Sigmoid colon (tissue), 7 donors: ENCODE measurements around the gene TBX4. TPM values are rescaled to one million over a fixed set of nuclear protein-coding genes. Genes with fewer than 3 reads are reported as not detected.
A peak's percentile ranks its signal among the peaks of the same experiment; 100 is the strongest.

Source experiments
- DNase-seq: peaks from one replicate; pipeline ENCODE4 v3.0.0-alpha.2; 2019
- H3K27ac ChIP-seq, 4 donors: fragments of 200-600 bp; sonication (generic); one replicate each; pipeline ENCODE4 v1.5.1; 2016 to 2019; ENCODE audit warnings: mild to moderate bottlenecking in 1 of 4
- H3K27me3 ChIP-seq, 3 donors: fragments of 200-600 bp; sonication (generic); one replicate each; pipeline ENCODE4 v1.5.1; 2019; ENCODE audit warnings: mild to moderate bottlenecking in 1 of 3
- H3K36me3 ChIP-seq, 4 donors: fragments of 200-600 bp; sonication (generic); one replicate each; pipeline ENCODE4 v1.5.1; 2016 to 2019
- H3K4me1 ChIP-seq, 4 donors: fragments of 200-600 bp; sonication (generic); one replicate each; pipeline ENCODE4 v1.5.1; 2017 to 2019
- H3K4me3 ChIP-seq, 4 donors: fragments of 200-600 bp; sonication (generic); one replicate each; pipeline ENCODE4 v1.5.1; 2017 to 2019; ENCODE audit warnings: mild to moderate bottlenecking in 2 of 4, moderate library complexity in 1 of 4
- H3K9me3 ChIP-seq, 4 donors: fragments of 200-600 bp in 3 of 4; sonication (generic) in 3 of 4; one replicate each; pipeline versions ENCODE4 v1.5.1 to v1.6.1; 2013 to 2019
- EP300 ChIP-seq, 4 donors: sonication (generic); formaldehyde crosslinking; IDR thresholded peaks; one replicate each; pipeline ENCODE4 v1.6.1; 2017; ENCODE audit warnings: antibody characterized with exemption in 4 of 4
- POLR2A ChIP-seq, 2 donors: fragments of 450-650 bp; IDR thresholded peaks; one replicate each; pipeline ENCODE4 v1.6.1; 2016; ENCODE audit warnings: antibody characterized with exemption in 2 of 2, mild to moderate bottlenecking in 2 of 2, moderate library complexity in 2 of 2
- POLR2AphosphoS5 ChIP-seq, 4 donors: sonication (generic); formaldehyde crosslinking; IDR thresholded peaks; one replicate each; pipeline ENCODE4 v1.6.1; 2017; ENCODE audit warnings: antibody characterized with exemption in 4 of 4
- WGBS, 2 donors: extraction: QIAGEN DNeasy Blood & Tissue Kit; methylation state at CpG; one replicate each; pipeline ENCODE4 v1.1.7; 2013; 5-methylcytosine and 5-hydroxymethylcytosine counted together
- intact Hi-C: fragments of 100-400 bp; cut with DNase I; formaldehyde crosslinking; loops from one replicate; pipeline ENCODE4 v1.15.1; 2023
- polyA plus RNA-seq, 3 donors: library from polyadenylated mRNA; stranded (reverse); fragments of 200-250 nt; gene quantifications; one replicate each; pipeline ENCODE4 v1.2.3, GENCODE V29; 2013
- total RNA-seq, 4 donors: library from RNA; depleted of rRNA; stranded (reverse); fragments of >200 nt; gene quantifications; one replicate each; pipeline ENCODE4 v1.1.0, GENCODE V29; 2016
- TF ChIP-seq, protein P1 (sequence below), 4 experiments: fragments of 450-650 bp in 3 of 4; fragments of 200-600 bp in 1 of 4; IDR thresholded peaks; one replicate each; pipeline ENCODE4 v1.5.1; 2016 to 2019; ENCODE audit warnings: antibody characterized with exemption in 4 of 4, mild to moderate bottlenecking in 3 of 4, moderate library complexity in 2 of 4
- donor health status: healthy with polysubstance abuse.
- donor health status: Bipolar disorder and iron deficiency.
- donor health status: healthy.

TBX4 gene
- total and polyA plus RNA-seq, 7 donors = not detected

DNA sequence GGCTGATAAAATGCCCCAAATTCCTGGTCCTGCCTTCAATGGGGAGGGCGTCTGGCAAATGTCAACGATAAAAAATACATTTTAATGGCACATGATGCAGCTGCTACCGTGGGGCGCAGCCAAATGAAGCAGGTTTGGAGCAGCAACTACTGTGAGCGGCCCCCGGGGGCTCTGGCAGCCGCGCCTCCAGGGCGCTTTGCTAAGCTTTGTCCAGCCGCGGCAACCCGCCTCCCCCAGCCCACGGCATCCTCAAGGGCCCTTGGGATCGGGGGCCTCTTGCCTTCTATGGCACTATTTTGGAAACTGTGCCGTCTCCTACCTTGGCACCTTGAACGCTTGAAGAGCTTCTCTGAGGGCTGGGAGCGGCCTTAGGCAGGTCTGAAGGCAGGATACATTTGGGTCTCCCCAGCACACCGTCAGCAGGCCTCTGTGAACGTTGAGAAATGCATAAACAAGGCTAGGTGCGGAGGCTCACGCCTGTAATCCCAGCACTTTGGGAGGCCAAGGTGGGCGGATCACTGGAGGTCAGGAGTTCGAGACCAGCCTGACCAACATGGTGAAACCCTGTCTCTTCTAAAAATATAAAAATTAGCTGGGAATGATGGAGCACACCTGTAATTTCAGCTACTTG, 25.1 kb downstream of the TBX4 start:
- 67 to 83% methylated on average over 23 of the region's 23 CpGs for WGBS, 2 donors
- intact Hi-C loops = no loop called here
- no peak for DNase-seq
- H3K27me3 ChIP-seq = peaks cover 0 to 18% (median 9%) of the 10 kb centered on the region in 3 donors
- H3K36me3 ChIP-seq = no peaks in the 10 kb centered on the region
- peaks cover 0 to 6% (median 0%) of the 10 kb centered on the region in 4 donors for H3K4me1 ChIP-seq
- TF ChIP-seq, protein P1, sequence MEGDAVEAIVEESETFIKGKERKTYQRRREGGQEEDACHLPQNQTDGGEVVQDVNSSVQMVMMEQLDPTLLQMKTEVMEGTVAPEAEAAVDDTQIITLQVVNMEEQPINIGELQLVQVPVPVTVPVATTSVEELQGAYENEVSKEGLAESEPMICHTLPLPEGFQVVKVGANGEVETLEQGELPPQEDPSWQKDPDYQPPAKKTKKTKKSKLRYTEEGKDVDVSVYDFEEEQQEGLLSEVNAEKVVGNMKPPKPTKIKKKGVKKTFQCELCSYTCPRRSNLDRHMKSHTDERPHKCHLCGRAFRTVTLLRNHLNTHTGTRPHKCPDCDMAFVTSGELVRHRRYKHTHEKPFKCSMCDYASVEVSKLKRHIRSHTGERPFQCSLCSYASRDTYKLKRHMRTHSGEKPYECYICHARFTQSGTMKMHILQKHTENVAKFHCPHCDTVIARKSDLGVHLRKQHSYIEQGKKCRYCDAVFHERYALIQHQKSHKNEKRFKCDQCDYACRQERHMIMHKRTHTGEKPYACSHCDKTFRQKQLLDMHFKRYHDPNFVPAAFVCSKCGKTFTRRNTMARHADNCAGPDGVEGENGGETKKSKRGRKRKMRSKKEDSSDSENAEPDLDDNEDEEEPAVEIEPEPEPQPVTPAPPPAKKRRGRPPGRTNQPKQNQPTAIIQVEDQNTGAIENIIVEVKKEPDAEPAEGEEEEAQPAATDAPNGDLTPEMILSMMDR (IDR thresholded peaks at IDR 0.05) = no peak
- TF ChIP-seq POLR2A (IDR thresholded peaks at IDR 0.05) = peak in 1 of 2 donors; percentile 15
- H3K9me3 ChIP-seq = no peaks in the 10 kb centered on the region
- no peak overlapping the region for H3K4me3 ChIP-seq
- H3K27ac ChIP-seq = no peak overlapping the region

DNA sequence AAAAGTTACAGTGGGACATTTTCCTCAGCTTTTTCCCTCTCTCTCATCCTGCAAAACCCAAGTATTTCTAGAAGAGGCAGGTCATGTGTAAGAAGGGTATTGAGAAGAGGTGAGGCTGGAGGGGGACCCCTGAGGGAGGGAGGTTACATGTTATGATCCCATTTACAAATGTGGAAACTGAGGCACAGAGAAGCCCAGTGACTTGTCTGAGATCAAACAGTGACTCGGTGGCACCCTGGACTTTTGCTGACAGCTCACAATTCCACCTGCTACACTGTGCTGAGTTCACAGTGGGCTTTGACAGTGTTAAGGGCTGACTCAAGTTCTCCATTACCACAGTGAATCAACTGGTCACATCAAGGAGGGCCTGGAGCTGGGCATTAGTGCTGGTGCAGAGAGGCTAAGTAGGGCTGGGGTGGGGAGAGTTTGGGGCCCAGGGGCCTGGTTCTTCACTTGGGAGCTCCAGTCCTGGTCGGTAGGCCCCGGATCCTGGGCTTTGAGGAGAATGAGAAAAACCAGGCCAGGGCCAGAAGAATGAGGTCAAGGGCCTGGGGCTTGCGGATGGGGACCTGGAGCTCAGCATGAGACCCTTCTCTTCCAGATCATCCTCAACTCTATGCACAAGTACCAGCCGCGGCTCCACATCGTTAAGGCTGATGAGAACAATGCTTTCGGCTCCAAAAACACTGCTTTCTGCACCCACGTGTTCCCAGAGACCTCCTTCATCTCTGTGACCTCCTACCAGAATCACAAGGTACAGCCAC, 26.0 kb downstream of the TBX4 start:
- Histone ChIP-seq H3K36me3 (no peaks in the 10 kb centered on the region), H3K27me3 (peaks cover 0 to 18% (median 9%) of the 10 kb centered on the region in 3 donors), H3K4me1 (peaks cover 0 to 6% (median 0%) of the 10 kb centered on the region in 4 donors), H3K27ac (no peak overlapping the region), H3K4me3 (no peak overlapping the region), H3K9me3 (no peaks in the 10 kb centered on the region)
- DNase-seq = peak; percentile 36
- TF ChIP-seq EP300 (IDR thresholded peaks at IDR 0.05) = no peak
- no peak for TF ChIP-seq POLR2AphosphoS5 (IDR thresholded peaks at IDR 0.05)
- no peak for TF ChIP-seq POLR2A (IDR thresholded peaks at IDR 0.05)
- TF ChIP-seq, protein P1 (IDR thresholded peaks at IDR 0.05) = no peak
- WGBS, 2 donors = 91 to 92% methylated on average over 9 of the region's 9 CpGs
- intact Hi-C loops = no loop called here

DNA sequence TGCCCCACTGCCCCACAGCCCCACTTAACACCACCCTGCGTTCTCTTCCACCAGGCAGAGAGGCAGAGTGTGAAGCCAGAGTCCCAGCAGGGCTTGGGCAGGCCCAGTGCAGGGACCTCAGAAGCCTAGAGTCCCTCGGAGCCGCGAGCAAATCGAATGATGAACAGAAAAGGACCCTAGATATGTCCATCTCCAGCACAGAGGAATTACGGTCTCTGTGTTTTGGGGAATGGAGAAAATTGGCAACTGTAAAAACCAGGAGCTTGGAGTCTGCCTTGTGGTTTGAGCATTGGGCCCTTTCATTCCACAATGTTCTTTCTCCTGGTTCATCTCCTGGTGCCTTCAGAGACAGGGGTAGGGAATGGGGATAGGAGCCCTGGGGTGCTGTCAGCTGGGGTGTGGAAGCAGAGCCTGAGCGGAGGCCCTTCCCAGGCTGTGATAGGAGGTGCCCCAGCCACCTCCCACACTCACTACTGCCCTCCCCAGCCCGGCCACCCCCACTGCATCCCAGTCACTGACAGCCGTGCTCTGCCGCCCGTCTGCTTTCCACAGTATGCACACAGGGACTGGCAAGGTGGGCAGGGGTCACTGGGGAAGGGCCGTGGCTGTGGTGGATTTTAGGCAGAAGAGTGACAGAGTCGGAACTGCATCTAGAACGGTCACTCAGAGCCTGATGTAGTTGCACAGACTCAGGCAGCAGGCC, 26.7 kb downstream of the TBX4 start:
- H3K4me1 ChIP-seq = peaks cover 0 to 6% (median 0%) of the 10 kb centered on the region in 4 donors
- intact Hi-C loops = no loop called here
- no peaks in the 10 kb centered on the region for H3K36me3 ChIP-seq
- peak; percentile 35 for DNase-seq
- peaks cover 0 to 18% (median 9%) of the 10 kb centered on the region in 3 donors for H3K27me3 ChIP-seq
- WGBS, 2 donors = 89 to 92% methylated on average over 14 of the region's 14 CpGs
- no peak overlapping the region for H3K4me3 ChIP-seq
- H3K9me3 ChIP-seq = no peaks in the 10 kb centered on the region
- no peak for TF ChIP-seq POLR2AphosphoS5 (IDR thresholded peaks at IDR 0.05)
- TF ChIP-seq EP300 (IDR thresholded peaks at IDR 0.05) = no peak
- TF ChIP-seq, protein P1 (IDR thresholded peaks at IDR 0.05) = no peak
- no peak for TF ChIP-seq POLR2A (IDR thresholded peaks at IDR 0.05)
- H3K27ac ChIP-seq = no peak overlapping the region

DNA sequence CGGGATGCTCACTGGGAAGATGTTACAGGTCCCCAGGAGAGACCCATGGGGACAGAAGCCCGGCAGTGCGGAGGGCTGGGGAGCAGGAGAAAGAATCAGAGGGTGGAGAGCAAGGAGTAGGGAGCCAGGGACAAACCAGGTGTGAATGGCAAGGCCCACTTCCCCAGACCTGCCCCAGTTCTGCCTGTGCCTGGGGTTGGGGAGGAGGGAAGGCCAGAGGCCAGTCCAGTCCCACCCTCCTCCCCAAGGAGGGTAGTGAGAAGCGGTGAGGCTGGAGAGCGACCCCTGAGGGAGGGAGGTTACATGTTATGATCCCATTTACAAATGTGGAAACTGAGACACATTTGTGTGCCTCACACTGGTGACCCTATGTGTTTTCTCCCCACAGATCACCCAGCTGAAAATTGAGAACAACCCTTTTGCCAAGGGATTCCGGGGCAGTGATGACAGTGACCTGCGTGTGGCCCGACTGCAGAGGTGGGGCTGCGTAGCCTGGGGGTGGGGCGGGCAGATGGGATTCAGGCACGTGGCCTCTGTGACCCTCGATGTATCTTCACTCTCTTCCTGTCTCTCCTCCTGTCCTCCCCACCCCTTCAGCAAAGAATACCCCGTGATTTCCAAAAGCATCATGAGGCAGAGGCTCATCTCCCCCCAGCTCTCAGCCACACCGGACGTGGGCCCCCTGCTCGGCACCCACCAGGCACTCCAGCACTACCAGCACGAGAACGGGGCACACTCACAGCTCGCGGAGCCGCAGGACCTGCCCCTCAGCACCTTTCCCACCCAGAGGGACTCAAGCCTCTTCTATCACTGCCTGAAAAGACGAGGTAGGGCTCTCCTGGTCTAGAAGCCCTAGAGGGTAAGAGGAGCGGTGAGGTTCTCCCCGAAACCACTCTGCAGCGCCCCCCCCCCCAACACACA, 27.5 kb downstream of the TBX4 start:
- intact Hi-C loops = loop anchor here (10.0 kb wide), 1 partner anchor 1545 kb away; no protein-coding TSS in a partner anchor
- TF ChIP-seq, protein P1 (IDR thresholded peaks at IDR 0.05) = no peak
- TF ChIP-seq EP300 (IDR thresholded peaks at IDR 0.05) (no peak), POLR2A (IDR thresholded peaks at IDR 0.05) (no peak), POLR2AphosphoS5 (IDR thresholded peaks at IDR 0.05) (no peak)
- WGBS, 2 donors = 89 to 92% methylated on average over 25 of the region's 25 CpGs

More for the DNA sequence above, 27.5 kb downstream of the TBX4 start:
- H3K27me3 ChIP-seq = peaks cover 0 to 18% (median 9%) of the 10 kb centered on the region in 3 donors
- H3K4me1 ChIP-seq = peaks cover 0 to 6% (median 0%) of the 10 kb centered on the region in 4 donors
- DNase-seq = peak; percentile 48
- no peaks in the 10 kb centered on the region for H3K36me3 ChIP-seq
- H3K27ac ChIP-seq = no peak overlapping the region
- no peak overlapping the region for H3K4me3 ChIP-seq
- H3K9me3 ChIP-seq = no peaks in the 10 kb centered on the region
